ENCODE results near the gene DMPK.
"Not testable (repeated sequence)": the region's sequence is repeated elsewhere in the genome, so short reads cannot be mapped to it uniquely, and the experiment has no call there.

DMPK gene

GRCh38 chr19:45815481-45816216 is 33.4 kb upstream of the DMPK start:
- DNase-seq, result peak in 6 of 51 donors; percentile 5 to 35 (median 16)

DNA sequence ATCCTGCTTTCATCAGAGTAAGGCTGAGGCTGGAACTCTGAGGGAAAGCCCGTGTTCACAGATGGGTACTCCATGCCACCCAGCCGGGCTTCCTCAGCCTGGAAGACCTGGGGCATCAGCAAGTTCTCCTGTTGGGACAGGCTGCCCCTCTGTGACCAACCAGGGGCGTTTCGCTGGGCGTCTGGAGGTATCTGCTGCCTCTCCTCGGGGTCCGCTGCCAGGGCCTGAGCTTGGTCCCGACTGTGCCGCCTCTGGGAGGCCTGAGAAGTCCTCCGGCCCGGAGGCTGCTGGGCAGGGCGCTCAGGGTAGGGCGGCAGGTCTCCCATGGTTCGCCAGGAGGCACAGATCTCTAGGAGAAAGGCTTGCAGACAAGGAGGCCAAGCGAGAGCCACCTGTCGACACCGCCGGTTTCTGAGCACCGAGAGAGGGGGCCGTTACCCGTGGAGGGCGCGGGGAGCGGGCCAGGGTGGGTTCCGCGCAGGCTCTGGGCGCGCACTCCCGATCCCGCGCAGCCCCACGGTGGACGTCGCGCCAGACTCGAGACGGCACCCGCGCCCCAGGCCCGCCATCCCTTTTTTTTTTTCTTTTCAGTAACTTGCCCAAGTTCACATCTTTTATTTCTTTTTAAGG is 32.7 kb upstream of the DMPK start, which contains the start of gene RSPH6A:
Gene RSPH6A (minus strand): TSS at position 458 of the 630 bp plus-strand sequence. CDS start 132 bp downstream, at position 326.
- no peak for DNase-seq

GRCh38 chr19:45814166-45814780 is 32.0 kb upstream of the DMPK start:
- DNase-seq, result no peak

DNA sequence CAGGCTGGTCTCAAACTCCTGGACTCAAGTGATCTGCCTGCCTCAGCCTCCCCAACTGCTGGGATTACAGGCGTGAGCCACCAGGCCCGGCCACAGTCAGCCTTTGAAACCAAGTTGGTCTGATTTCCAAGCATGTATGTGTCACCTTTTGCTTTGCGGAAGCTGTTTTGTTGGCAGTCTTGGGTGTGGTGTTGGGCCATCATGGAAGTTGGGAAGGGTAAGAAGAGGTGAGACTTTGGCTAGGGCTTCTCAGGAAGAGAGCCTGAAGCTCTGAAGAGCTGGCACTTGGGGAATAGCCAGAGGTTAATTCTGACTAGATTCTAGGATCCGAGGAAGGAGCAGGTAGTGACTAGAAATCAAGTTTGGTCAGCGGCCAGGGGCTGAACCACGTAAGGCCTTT is 30.0 kb upstream of the DMPK start:
- no peak for DNase-seq

GRCh38 chr19:45809643-45810159 is 27.4 kb upstream of the DMPK start:
- no peak for DNase-seq

- no peak for DNase-seq
Measured at GRCh38 chr19:45805719-45806118, 23.4 kb upstream of the DMPK start.

GRCh38 chr19:45804959-45805230 is 22.6 kb upstream of the DMPK start:
- no peak for DNase-seq

GRCh38 chr19:45804140-45804958 is 22.1 kb upstream of the DMPK start:
- DNase-seq, result no peak

- no peak for DNase-seq
Measured at GRCh38 chr19:45801603-45802175, 19.4 kb upstream of the DMPK start.

DNA sequence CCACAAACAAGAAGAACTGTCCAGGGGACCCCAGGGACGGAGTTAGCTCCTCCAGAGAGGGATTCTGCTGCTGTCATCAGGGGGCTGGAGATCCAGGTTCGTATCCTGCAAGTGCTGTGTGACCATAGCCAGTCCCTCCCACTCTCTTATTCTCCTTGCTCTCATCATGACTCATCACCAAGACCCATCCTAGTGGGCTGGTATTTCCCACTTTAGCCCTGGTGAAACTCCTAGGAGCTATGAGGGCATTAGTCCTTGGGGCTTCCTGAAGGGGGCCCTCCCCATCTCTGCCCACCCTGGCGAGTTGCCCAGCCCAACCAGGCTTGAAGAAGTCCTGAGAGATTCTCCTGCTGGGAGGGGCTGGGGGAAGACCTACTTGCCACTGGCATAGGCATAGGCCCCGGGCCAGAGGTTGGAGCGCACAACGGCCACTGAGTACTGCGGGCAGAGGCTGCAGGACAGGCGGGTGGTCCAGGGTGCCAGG is 17.8 kb upstream of the DMPK start:
- no peak for DNase-seq

DNA sequence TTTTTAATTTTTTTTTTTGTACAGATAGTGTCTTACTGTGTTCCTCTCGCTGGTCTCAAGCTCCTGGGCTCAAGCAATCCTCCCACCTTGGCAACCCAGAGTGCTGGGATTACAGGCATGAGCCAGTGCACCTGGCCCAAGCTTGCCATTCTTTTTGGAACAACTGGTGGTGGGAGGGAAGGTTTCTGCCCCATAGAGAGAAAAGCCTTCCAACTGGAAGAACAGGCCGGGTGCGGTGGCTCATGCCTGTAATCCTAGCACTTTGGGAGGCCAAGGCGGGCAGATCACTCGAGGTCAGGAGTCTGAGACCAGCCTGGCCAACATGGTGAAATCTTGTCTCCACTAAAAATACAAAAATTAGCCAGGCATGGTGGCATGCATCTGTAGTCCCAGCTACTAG is 17.3 kb upstream of the DMPK start:
- not testable (repeated sequence) for DNase-seq

DNA sequence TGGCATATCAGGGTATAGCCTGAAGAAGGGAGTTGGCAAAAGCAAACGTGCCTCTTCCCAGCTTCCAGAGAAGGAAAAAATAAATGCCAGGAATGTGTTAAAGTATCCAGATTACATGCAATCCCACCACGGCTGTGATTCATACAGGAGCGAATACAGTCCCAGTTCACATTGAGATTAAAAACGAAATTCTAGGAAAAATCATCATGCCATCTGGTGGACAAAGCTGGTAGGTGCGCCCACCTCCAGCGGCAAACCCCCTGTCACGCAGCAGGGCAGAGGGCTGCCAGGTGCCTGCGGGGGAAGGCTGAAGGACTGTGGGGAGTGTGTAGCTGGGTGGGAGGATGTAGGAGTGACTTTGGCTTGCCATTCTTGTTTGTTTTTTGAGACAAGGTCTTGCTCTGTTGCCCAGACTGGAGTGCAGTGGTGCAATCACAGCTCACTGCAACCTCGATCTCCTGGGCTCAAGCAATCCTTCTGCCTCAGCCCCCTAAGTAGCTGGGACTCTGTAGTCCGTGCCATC is 16.8 kb upstream of the DMPK start:
- peak in 29 of 51 donors; percentile 9 to 61 (median 32) for DNase-seq

DNA sequence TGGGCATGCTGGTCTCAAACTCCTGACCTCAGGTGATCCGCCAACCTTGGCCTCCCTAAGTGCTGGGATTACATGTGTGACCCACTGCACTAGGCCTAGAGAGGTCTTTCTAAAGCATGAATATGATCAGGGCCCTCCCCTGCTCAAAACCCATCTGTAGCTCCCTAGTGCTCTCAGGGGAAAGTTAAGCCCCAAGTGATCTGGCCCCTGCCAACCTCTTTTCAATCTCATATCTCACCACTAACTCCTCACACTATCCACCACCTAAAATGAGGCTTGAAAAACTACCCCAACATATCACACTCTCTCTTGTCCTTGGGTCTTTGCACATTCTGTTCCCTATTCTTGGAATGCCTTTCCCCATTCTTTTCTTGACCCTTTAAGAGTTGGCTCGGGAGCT is 12.3 kb upstream of the DMPK start:
- DNase-seq, result no peak

DNA sequence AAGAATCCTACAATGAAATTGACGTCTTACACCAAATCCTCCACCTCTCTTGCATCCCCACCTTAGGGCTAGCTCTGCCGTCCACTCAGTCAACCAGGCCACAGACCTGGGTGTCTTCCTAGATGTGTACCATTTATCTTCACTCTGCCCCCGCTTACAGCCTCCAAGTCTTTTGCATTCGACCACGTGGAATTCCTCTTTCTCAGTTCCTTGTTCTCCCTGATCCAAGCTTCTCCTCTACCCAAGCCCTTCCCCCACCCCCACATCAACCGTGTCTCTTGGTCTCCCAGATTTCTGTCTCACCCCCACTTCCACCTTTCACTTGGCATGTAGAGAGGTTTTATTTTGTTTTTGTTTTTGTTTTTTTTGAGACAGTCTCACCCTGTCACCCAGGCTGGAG is 11.6 kb upstream of the DMPK start:
- no peak for DNase-seq

- no peak for DNase-seq
Measured at GRCh38 chr19:45793178-45793564, 10.9 kb upstream of the DMPK start.

GRCh38 chr19:45792470-45793177 is 10.3 kb upstream of the DMPK start, which contains the start of gene DMWD:
TSS of gene DMWD (minus strand) at chr19:45792845. CDS start at chr19:45792756, 89 bp downstream.
- peak; percentile 60 to 100 (median 98) for DNase-seq

GRCh38 chr19:45791744-45792469 is 9.6 kb upstream of the DMPK start:
- no peak for DNase-seq

DNA sequence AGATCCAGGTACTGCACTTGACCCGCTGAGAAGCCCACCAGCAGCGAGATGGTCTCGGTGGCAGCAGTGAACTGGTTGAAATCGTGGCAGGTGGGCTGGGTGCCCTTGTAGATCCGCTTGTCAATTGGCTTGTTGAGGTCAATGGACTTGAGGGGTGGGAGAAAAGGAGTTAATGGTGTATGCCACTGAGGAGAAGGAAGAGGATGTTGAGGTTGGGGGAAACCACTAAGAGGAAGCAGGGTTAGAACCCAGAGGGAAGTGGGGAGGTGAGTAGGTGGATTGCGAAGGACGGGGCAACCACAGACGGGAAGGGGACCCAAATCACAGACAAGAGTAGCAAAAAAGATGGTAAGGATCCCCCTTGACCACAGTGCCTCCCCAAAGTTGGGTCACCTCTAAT is 8.7 kb upstream of the DMPK start:
- DNase-seq, result peak in 3 of 51 donors; percentile 12 to 13 (median 13)

DNA sequence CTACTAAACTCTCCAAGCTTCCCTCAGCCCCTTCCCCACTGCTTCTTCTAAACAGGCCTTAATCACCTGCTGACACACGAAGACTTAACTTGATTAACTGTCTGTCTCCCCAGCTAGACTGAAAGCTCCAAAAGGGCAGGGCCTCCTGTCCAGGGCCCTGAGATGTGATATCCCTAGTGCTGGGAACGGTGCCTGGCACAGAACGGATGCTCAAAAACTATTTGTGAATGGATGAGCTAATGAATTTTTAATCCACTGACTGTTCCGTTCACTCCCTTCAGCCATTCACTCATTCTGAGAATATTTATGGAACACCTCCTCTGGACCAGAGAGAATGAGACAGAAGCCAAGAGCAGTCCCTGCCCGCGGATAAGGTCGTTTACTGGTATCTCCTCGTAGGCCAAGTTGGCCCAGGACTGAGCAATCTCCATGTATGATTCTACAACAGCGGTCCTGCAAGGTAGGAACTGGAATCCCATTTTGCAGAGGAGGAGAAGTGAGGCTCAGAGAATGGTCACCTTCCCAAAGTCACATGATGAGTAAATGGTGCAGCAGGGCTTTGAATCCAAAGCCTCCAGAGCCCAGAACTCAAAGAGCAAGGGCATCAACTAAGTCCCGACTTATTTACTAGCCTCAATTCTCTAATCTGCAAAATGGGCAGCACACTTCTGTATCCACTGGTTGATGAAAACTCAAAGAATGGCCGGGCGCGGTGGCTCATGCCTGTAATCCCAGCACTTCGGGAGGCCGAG is 6.9 kb upstream of the DMPK start:
- no peak for DNase-seq
